ENCODE measurements around the gene SPC24. TPM values are rescaled to one million over a fixed set of nuclear protein-coding genes. Genes with fewer than 3 reads are reported as not detected.

SPC24 gene
- total RNA-seq, 1 donor from 2014 or later: 3.2 TPM

GRCh38 chr19:11191273-11191755 is 35.7 kb upstream of the SPC24 start:
- Histone ChIP-seq H4K20me1 (ENCODE audit: insufficient read depth, low read length) (peaks cover 17% of the 10 kb centered on the region), H2AFZ (ENCODE audit: low read depth, low read length) (no peak overlapping the region), H3K27me3 (ENCODE audit: insufficient read depth, low read length) (no peaks in the 10 kb centered on the region), H3K4me2 (ENCODE audit: low read length) (peak overlapping the region; percentile 7), H3K9me3 (ENCODE audit: insufficient read depth, low read depth, low read length) (no peaks in the 10 kb centered on the region), H3K79me2 (ENCODE audit: insufficient read depth, low read length) (peaks cover 32% of the 10 kb centered on the region), H3K4me1 (ENCODE audit: insufficient read depth, low read length) (peaks cover 21% of the 10 kb centered on the region), H3K9ac (ENCODE audit: low read length) (no peak overlapping the region), H3K36me3 (ENCODE audit: insufficient read depth, low read length) (peaks cover 5% of the 10 kb centered on the region), H3K4me3 (ENCODE audit: insufficient read depth, low read depth, low read length) (no peak overlapping the region), H3K27ac (ENCODE audit: low read depth, low read length) (no peak overlapping the region)
- FAIRE-seq: no peak
- TF ChIP-seq EZH2 (IDR thresholded peaks at IDR 0.05; ENCODE audit: insufficient read depth, low read length): no peak
- TF ChIP-seq CTCF (IDR thresholded peaks at IDR 0.05; ENCODE audit: insufficient read depth, low read depth, low read length): no peak
- peaks cover 3% of the 10 kb centered on the region for H3K9me3 Mint-ChIP-seq (ENCODE audit: unreplicated experiment)
- H3K36me3 Mint-ChIP-seq (ENCODE audit: low read depth, unreplicated experiment): peaks cover 20% of the 10 kb centered on the region
- H3K27ac Mint-ChIP-seq (ENCODE audit: unreplicated experiment): no peak overlapping the region
- DNase-seq (ENCODE audit: low read depth): peak; percentile 20
- H3K4me1 Mint-ChIP-seq (ENCODE audit: low read depth, unreplicated experiment): peaks cover 5% of the 10 kb centered on the region
- H3K27me3 Mint-ChIP-seq (ENCODE audit: low read depth, unreplicated experiment): no peaks in the 10 kb centered on the region
- H3K4me3 Mint-ChIP-seq (ENCODE audit: unreplicated experiment): peak overlapping the region; percentile 20

GRCh38 chr19:11190501-11190900 is 34.9 kb upstream of the SPC24 start:
- Histone ChIP-seq H3K4me2 (ENCODE audit: low read length) (no peak overlapping the region), H4K20me1 (ENCODE audit: insufficient read depth, low read length) (peaks cover 12% of the 10 kb centered on the region), H3K9ac (ENCODE audit: low read length) (no peak overlapping the region), H3K4me1 (ENCODE audit: insufficient read depth, low read length) (peaks cover 16% of the 10 kb centered on the region), H3K27me3 (ENCODE audit: insufficient read depth, low read length) (no peaks in the 10 kb centered on the region), H3K4me3 (ENCODE audit: insufficient read depth, low read depth, low read length) (no peak overlapping the region), H3K36me3 (ENCODE audit: insufficient read depth, low read length) (peaks cover 5% of the 10 kb centered on the region), H3K9me3 (ENCODE audit: insufficient read depth, low read depth, low read length) (no peaks in the 10 kb centered on the region), H2AFZ (ENCODE audit: low read depth, low read length) (no peak overlapping the region), H3K27ac (ENCODE audit: low read depth, low read length) (no peak overlapping the region), H3K79me2 (ENCODE audit: insufficient read depth, low read length) (peaks cover 26% of the 10 kb centered on the region)
- Mint-ChIP-seq H3K4me1 (ENCODE audit: low read depth, unreplicated experiment) (peaks cover 3% of the 10 kb centered on the region), H3K9me3 (ENCODE audit: unreplicated experiment) (peaks cover 3% of the 10 kb centered on the region), H3K27me3 (ENCODE audit: low read depth, unreplicated experiment) (no peaks in the 10 kb centered on the region), H3K27ac (ENCODE audit: unreplicated experiment) (no peak overlapping the region), H3K4me3 (ENCODE audit: unreplicated experiment) (no peak overlapping the region), H3K36me3 (ENCODE audit: low read depth, unreplicated experiment) (peaks cover 23% of the 10 kb centered on the region)
- FAIRE-seq (no peak), DNase-seq (ENCODE audit: low read depth) (no peak)
- TF ChIP-seq CTCF (IDR thresholded peaks at IDR 0.05; ENCODE audit: insufficient read depth, low read depth, low read length) (no peak), EZH2 (IDR thresholded peaks at IDR 0.05; ENCODE audit: insufficient read depth, low read length) (no peak)

GRCh38 chr19:11187441-11187840 is 31.9 kb upstream of the SPC24 start:
- H3K4me2 ChIP-seq (ENCODE audit: low read length): no peak overlapping the region
- no peak overlapping the region for H3K4me3 ChIP-seq (ENCODE audit: insufficient read depth, low read depth, low read length)
- H3K27me3 ChIP-seq (ENCODE audit: insufficient read depth, low read length): no peaks in the 10 kb centered on the region
- H3K36me3 ChIP-seq (ENCODE audit: insufficient read depth, low read length): peaks cover 8% of the 10 kb centered on the region
- Mint-ChIP-seq H3K27ac (ENCODE audit: unreplicated experiment) (no peak overlapping the region), H3K4me1 (ENCODE audit: low read depth, unreplicated experiment) (peaks cover 3% of the 10 kb centered on the region), H3K36me3 (ENCODE audit: low read depth, unreplicated experiment) (peaks cover 29% of the 10 kb centered on the region), H3K27me3 (ENCODE audit: low read depth, unreplicated experiment) (no peaks in the 10 kb centered on the region), H3K4me3 (ENCODE audit: unreplicated experiment) (no peak overlapping the region), H3K9me3 (ENCODE audit: unreplicated experiment) (peaks cover 3% of the 10 kb centered on the region)
- H3K79me2 ChIP-seq (ENCODE audit: insufficient read depth, low read length): peaks cover 9% of the 10 kb centered on the region
- no peak overlapping the region for H2AFZ ChIP-seq (ENCODE audit: low read depth, low read length)
- TF ChIP-seq EZH2 (IDR thresholded peaks at IDR 0.05; ENCODE audit: insufficient read depth, low read length): no peak
- TF ChIP-seq CTCF (IDR thresholded peaks at IDR 0.05; ENCODE audit: insufficient read depth, low read depth, low read length): no peak
- FAIRE-seq: no peak
- no peak overlapping the region for H3K9ac ChIP-seq (ENCODE audit: low read length)
- no peak for DNase-seq (ENCODE audit: low read depth)
- H4K20me1 ChIP-seq (ENCODE audit: insufficient read depth, low read length): peaks cover 12% of the 10 kb centered on the region
- H3K4me1 ChIP-seq (ENCODE audit: insufficient read depth, low read length): peaks cover 8% of the 10 kb centered on the region
- no peaks in the 10 kb centered on the region for H3K9me3 ChIP-seq (ENCODE audit: insufficient read depth, low read depth, low read length)
- no peak overlapping the region for H3K27ac ChIP-seq (ENCODE audit: low read depth, low read length)
